GM18526 (cell line): ENCODE results near the gene COL6A3.

Source experiments
- POLR2A ChIP-seq: IDR thresholded peaks from 3 replicates; pipeline ENCODE4 v1.6.1; 2011; ENCODE audit not compliant: insufficient read length; ENCODE audit errors: extremely low read depth

COL6A3 gene, protein sequence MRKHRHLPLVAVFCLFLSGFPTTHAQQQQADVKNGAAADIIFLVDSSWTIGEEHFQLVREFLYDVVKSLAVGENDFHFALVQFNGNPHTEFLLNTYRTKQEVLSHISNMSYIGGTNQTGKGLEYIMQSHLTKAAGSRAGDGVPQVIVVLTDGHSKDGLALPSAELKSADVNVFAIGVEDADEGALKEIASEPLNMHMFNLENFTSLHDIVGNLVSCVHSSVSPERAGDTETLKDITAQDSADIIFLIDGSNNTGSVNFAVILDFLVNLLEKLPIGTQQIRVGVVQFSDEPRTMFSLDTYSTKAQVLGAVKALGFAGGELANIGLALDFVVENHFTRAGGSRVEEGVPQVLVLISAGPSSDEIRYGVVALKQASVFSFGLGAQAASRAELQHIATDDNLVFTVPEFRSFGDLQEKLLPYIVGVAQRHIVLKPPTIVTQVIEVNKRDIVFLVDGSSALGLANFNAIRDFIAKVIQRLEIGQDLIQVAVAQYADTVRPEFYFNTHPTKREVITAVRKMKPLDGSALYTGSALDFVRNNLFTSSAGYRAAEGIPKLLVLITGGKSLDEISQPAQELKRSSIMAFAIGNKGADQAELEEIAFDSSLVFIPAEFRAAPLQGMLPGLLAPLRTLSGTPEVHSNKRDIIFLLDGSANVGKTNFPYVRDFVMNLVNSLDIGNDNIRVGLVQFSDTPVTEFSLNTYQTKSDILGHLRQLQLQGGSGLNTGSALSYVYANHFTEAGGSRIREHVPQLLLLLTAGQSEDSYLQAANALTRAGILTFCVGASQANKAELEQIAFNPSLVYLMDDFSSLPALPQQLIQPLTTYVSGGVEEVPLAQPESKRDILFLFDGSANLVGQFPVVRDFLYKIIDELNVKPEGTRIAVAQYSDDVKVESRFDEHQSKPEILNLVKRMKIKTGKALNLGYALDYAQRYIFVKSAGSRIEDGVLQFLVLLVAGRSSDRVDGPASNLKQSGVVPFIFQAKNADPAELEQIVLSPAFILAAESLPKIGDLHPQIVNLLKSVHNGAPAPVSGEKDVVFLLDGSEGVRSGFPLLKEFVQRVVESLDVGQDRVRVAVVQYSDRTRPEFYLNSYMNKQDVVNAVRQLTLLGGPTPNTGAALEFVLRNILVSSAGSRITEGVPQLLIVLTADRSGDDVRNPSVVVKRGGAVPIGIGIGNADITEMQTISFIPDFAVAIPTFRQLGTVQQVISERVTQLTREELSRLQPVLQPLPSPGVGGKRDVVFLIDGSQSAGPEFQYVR (N-terminal part only)

DNA sequence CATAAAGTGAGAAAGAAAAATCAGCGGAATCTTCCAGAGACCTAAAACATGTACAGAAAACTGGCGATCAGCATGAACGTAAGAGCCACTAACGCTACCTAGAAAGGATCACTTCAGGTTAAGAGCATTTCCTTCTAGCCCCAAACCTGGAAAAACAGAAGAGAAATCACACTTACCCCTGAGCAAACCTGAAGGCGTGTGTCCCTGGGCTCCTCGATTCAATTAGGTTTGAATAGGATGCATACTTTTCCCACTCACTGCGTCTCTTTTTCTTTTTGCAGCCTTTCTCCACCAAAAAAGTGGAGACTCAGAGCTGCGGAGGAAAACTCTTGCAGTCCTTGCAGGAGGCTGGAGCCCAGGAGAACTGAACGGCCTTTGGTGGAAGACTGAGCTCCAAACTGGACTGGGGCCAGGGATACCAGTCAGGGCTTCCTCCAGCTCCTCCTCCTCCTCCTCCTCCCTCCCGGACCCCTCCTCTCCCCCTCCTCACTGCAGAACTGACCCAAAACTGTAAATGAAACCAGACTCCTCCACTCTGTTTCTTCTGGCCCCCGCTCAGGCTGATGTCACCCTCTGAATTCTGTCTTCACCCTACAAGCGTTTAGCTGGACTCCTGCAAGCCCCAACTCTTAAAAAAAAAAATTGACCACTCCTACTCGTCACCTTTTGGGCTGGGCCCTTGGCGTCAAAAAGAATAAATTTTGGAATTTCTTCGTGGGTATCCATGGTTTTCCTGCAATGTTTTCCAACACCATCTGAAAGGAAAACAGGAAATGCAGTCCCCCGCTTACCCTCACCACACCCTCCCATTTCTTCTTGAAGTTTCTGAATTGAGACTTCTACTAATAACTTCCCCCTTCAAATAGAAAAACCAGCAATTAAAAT is at the start of gene COL6A3:
COL6A3 (minus strand) TSS at position 388 of the 885 bp plus-strand sequence. CDS start 17,347 bp downstream, outside the sequence.
- TF ChIP-seq POLR2A: no peak

DNA sequence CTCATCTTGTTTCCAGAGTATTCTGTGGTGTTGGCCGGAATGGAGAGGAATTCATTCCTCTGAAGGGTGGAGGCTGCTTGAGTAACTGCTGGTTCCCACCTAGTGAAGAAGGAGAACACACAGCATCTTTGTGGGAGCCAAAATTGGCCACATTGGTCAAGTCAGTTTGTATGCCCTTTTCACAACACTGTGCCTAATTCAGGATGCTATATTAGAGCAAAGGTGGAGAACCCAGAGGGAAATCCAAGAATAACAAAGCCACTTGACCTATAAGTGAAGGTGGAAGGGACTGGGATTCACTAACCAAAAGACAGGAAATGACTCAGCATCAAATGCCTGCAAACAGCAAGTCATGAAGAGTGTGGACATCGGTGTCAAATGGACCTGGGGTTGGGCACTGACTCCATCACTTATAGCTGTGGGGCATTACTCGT is 45.8 kb upstream of the COL6A3 start:
- no peak for TF ChIP-seq POLR2A

DNA sequence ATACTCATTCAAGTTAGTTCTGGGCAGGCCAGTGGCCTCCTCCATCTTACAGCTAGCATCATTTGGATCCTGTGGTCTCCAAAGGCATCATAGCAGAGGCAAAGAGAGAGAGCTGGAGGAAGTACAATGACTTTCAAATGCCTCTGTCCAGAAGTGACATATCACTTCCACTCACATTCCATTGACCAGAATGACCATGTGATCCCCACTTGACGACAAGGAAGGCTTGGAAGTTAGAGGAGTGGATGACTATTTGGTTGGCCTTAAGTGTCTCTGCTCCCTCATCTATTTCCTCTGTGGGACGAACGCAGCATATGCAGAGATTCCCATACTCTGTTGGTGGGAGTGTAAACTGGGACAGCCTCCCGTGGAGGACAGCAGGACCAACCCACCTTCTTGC is 45.3 kb upstream of the COL6A3 start:
- TF ChIP-seq POLR2A: no peak

DNA sequence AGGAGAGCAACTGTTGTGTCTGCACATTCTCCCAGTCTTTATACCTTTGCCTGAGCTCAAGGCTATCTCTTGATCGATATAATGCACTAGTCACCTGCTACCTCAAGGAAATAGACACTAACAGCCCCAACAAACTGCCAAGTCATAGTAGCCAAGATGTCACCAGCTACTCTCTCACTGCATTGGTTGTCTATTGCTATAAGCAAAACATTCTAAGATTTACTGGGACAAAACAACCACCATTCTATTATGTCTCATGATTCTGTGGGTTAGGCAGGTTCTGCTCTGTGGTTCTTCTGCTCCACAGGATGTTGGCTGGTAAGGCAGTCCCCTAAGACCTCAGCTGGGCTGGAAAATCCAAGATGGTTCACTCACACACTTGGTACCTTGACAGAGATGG is 44.6 kb upstream of the COL6A3 start:
- TF ChIP-seq POLR2A: no peak

DNA sequence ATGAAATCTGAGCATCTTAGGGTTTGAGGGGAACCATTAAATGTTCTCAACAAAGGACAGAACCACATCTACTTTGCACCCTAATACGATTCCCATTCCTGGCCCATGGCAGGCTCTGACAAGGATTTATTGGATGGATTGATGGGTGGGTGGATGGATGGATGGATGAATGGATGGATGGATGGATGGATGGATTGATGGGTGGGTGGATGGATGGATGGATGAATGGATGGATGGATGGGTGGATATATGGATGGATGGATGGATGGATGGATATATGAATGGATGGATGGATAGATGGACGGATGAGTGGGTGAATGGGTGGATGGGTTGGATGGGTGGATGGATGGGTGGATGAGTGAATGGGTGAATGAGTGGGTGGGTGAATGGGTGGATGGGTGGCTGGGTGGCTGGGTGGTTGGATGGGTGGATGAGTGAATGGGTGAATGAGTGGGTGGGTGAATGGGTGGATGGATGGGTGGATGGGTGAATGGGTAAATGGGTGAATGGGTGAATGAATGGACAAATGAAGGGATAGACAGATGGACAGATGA is 43.5 kb upstream of the COL6A3 start:
- no peak for TF ChIP-seq POLR2A

DNA sequence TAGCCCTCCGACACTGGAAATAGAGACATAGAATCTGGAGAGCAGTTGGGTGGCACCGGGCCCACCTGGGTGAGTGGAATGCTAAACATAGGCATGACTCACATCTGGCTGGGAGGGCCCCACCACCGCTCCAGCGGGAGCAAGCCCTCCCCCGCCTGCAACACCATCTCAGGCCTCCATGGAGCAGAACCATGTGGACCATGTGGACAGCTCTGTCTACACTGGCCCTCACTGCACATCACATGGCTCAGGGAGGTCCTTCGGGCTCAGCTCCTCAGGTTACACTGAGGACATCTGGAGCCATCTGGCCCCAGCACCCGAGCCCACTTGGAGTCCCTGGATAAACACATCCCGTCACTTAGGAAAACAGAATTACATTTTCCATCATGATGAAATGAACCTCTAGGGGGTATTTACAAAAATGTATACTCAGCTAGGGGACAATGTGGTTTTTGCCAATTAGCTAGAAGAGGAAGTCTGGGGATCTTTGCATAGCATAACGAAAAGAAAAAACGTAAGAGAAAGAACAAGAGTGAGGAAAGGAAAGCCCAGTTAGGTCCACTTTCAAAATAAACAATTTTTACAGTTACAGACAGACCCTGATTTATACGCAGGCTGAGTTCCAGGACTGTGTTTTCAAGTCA is 42.4 kb upstream of the COL6A3 start:
- no peak for TF ChIP-seq POLR2A

DNA sequence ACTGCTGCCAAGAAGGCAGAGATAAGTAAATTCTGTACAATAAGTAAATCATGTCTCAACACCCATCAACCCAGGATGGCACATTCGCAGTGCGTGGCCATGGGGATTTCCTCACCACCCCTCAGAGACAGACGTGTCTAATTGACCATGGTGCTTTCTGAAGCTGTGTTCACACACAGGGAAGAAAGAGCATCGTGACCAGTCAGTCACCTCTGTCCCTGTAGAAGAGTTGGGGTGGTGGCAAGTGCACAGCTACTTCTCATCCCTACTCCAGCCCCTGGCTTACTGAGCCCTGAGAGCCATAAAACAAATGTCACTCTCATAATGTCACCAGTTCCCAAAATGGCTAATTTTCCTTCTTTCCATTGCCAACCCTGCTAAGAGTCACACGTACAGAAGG is 41.8 kb upstream of the COL6A3 start:
- no peak for TF ChIP-seq POLR2A

DNA sequence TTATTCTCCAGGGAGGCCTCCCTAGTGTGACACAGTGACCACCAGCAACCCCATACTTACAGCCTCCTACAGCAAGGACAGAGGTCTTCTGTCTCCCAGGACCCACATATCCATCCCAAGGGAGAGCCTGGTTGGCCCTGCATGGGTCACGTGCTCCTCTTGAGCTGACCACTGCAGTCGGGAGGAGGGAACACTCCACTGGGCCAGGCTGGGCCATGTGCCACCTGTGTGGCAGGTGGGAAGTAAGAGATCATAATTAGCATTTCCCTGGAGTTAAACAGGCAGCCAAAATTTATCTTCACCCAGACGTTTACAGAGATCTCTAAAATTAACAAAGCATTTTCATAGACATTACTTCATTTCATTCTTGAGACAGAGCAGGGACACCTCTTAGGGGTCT is 39.7 kb upstream of the COL6A3 start:
- TF ChIP-seq POLR2A: no peak

DNA sequence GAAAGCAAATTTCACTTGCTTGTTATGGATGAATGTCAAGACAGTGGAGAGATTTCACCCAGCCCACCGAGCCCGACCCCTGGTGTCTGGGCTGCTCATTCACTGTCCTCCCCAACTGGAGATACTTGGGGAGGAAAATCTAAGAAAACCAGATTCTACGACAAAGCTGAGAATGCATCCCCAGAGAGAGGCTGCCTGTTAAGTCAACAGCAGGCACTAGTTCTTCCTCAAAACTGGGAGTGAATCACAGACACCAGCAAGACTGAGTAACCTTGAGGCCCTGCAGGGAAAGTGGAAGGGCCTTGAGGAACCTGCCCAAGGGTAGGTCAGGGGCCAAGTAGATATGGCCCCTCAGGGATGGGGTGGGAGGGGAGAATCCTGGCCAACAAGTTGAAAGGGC is 38.9 kb upstream of the COL6A3 start:
- no peak for TF ChIP-seq POLR2A

DNA sequence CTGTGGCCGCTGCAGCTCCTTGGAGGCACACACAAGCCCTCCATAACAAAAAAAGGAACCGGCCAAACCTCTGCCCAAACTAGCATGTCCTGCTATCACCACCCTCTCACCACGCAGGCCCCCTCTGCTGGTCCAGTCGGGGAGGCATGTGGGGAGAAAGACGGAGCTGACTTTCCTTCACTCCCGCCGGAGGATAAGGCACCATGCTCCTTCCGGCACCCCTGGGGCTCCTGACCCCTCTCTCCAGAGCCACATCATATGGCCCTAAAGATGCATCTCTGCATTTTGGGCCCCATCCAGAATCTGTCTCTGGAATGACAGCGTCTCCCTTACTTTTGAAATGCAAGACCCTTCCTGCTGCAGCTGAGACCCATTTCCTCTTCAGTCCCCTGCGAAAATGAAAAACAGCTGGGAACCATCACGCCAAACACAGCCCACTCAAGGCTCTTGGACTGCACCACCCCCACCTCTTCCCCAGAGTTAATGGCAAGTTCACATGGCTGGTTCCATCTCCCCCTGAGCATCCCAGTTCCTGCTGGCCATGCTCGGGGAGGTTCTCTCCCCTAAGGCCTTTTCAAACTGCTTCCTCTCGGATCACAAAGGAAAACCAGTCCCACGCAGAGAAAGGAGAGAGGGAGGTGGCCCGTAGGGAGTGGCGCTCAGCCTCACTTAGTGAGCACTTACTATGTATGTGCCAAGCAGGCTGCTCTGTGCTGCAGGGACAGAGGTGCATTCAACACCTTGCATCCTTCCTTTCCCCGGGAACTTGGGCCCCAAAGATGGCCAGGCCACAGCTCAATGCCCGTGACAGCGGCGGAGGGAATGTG is 37.9 kb upstream of the COL6A3 start:
- no peak for TF ChIP-seq POLR2A

DNA sequence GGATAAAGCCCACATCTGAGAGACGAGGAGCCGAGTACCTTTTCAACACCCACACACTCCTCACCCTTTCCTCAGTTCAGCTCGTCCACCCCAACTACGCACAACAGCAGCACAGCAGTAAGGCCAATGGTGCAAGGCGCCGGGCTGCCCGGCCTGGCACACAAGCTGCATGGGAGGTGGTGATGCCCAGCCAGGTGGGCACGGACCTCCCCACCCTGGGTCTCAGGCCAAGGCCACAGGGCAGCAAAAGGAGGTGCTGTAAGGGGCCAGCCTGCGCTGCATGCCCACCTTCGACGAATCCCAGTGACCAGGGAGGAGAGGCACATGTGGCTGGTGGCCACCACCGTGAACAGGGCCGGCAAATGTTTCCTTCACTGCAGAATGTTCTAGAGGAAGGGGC is 36.6 kb upstream of the COL6A3 start:
- no peak for TF ChIP-seq POLR2A

DNA sequence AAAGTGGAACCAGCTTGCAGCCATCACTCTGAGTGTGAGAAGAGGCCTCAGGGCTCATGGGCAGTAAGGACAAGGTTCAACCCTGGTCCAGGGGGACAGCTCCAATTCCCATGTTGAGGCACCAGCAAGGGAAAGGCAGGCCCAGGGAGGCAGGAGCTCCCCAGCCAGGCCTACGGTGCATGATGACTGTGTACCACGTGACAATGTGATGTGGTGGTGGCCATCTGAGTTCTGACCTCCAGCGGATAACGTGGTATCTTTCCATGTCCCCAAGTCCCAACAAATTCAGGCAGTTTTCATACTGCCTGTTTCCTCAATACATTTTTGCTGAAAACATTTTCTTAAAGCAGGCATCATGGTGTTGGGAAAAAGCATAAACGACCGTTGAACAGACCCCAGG is 36.1 kb upstream of the COL6A3 start:
- TF ChIP-seq POLR2A: no peak
